Activated B cell treated with CpG ODN at 0.5 μM for 24 hours (primary cell): ENCODE data around the gene GABBR1. TPM values are rescaled to one million over a fixed set of nuclear protein-coding genes. Genes with fewer than 3 reads are reported as not detected.

Experiments used
- ATAC-seq: fragments of 200-7000 bp; cut with Tn5 transposase; one replicate; pipeline ENCODE4 v1.10.0; 2021; ENCODE audit warnings: low read depth, mild to moderate bottlenecking, moderate library complexity
- CTCF ChIA-PET: fragments of 350-600 bp; sonication (Branson Sonifier 250); formaldehyde crosslinking; loops from one replicate; lab custom pipeline; 2021; ENCODE audit warnings: antibody characterized with exemption; lab: Charles Lee
- POLR2A ChIA-PET: fragments of 350-600 bp; sonication (Branson Sonifier 250); formaldehyde crosslinking; loops from one replicate; lab custom pipeline; 2021; ENCODE audit warnings: antibody characterized with exemption; lab: Charles Lee
- DNase-seq: peaks from one replicate; pipeline ENCODE4 v3.0.0; 2022
- H3K27ac Mint-ChIP-seq: one replicate; pipeline ENCODE4 v1.8.0; 2020; ENCODE audit warnings: mixed read lengths
- H3K27me3 Mint-ChIP-seq: one replicate; pipeline ENCODE4 v1.8.0; 2021; ENCODE audit warnings: mixed read lengths
- H3K36me3 Mint-ChIP-seq: one replicate; pipeline ENCODE4 v1.8.0; 2021; ENCODE audit warnings: low read depth, mixed read lengths
- H3K4me1 Mint-ChIP-seq: one replicate; pipeline ENCODE4 v1.8.0; 2021; ENCODE audit warnings: mixed read lengths
- H3K4me3 Mint-ChIP-seq: one replicate; pipeline ENCODE4 v1.8.0; 2020; ENCODE audit warnings: mild to moderate bottlenecking, mixed read lengths
- H3K9me3 Mint-ChIP-seq: one replicate; pipeline ENCODE4 v1.8.0; 2020; ENCODE audit warnings: mixed read lengths
- intact Hi-C: fragments of 100-400 bp; cut with micrococcal nuclease; formaldehyde crosslinking; loops from one replicate; pipeline ENCODE4 v1.15.1; 2024
- total RNA-seq: library from RNA; stranded (reverse); gene quantifications from 2 replicates; pipeline ENCODE4 v1.2.3, GENCODE V29; 2022
- TF ChIP-seq, protein P1 (sequence below): fragments of 200-600 bp; IDR thresholded peaks from one replicate; pipeline ENCODE4 v1.8.0; 2022; ENCODE audit warnings: antibody characterized with exemption, mild to moderate bottlenecking

The GABBR1 gene
- total RNA-seq, 1 donor from 2014 or later, result 117 TPM

GRCh38 chr6:29651413-29652197 lies 18.6 kb upstream of the GABBR1 start:
- TF ChIP-seq, protein P1, sequence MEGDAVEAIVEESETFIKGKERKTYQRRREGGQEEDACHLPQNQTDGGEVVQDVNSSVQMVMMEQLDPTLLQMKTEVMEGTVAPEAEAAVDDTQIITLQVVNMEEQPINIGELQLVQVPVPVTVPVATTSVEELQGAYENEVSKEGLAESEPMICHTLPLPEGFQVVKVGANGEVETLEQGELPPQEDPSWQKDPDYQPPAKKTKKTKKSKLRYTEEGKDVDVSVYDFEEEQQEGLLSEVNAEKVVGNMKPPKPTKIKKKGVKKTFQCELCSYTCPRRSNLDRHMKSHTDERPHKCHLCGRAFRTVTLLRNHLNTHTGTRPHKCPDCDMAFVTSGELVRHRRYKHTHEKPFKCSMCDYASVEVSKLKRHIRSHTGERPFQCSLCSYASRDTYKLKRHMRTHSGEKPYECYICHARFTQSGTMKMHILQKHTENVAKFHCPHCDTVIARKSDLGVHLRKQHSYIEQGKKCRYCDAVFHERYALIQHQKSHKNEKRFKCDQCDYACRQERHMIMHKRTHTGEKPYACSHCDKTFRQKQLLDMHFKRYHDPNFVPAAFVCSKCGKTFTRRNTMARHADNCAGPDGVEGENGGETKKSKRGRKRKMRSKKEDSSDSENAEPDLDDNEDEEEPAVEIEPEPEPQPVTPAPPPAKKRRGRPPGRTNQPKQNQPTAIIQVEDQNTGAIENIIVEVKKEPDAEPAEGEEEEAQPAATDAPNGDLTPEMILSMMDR, result peak; percentile 45
- Mint-ChIP-seq H3K4me3 (no peak overlapping the region), H3K9me3 (no peaks in the 10 kb centered on the region), H3K4me1 (peaks cover 17% of the 10 kb centered on the region), H3K27ac (no peak overlapping the region), H3K27me3 (peaks cover 4% of the 10 kb centered on the region), H3K36me3 (no peaks in the 10 kb centered on the region)
- DNase-seq (no peak), ATAC-seq (no peak)
- ChIA-PET POLR2A (interaction anchor here (0.7 to 3.1 kb wide), 2 partner anchors 24 to 290 kb away, joined by 4 to 18 read pairs; no protein-coding TSS in a partner anchor), CTCF (interaction anchor here (0.6 to 2.6 kb wide), 5 partner anchors 10 to 98 kb away, joined by 3 to 22 read pairs (median 12); no protein-coding TSS in a partner anchor)
- intact Hi-C loops, result loop anchor here (2.0 to 5.0 kb wide), 3 partner anchors 71 to 183 kb away; partner anchors contain the start of gene HLA-F

DNA sequence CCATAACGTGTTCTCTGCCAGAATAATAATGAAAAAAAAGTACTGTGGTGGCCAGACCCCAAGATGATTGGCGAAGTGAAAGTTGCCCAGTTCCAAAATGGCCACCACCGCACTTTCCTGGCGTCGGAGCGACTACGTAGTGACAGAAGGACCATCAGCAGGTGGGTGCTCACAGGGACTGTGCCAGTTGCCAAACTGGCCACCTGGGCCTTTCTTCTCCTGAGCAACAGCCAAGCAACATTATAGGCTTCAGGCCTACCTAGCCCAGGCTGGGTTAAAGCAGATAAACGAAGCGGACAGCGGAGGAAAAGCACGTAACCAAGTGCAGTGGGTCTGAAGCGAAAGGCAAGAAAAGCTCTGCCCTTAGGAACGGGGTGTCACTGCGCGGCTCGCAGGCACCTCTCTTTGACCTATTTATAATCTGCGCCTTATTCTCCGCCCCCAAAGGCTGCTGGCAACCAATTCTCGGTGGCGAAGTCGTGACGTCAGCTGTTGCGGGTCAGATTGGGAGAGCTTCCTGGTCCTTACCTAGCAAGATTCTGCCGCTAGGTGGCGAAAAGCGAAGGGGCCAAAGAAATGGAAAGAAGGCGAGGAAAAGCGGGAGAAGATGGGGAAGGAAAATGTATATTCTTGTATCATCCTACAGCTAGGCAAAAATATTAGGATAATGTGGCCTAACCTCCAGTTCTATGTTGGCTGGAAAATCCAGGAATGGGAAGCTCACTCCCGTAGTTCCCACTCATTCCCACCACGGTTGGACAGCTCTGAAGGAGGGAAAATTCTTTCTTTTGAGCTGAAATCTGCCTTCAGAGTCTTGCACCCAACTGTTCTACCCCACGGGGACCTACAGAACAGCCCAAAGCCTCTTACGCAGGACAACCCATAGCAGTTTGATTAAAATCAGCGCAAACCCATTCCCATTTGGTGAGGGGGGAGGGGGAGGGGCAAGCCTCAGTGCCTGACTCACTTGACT lies 17.0 kb upstream of the GABBR1 start:
- ATAC-seq, result peak; percentile 94
- Mint-ChIP-seq H3K4me1 (peaks cover 17% of the 10 kb centered on the region), H3K27ac (peak overlapping the region; percentile 100), H3K36me3 (no peaks in the 10 kb centered on the region), H3K4me3 (peak overlapping the region; percentile 97), H3K27me3 (no peaks in the 10 kb centered on the region), H3K9me3 (no peaks in the 10 kb centered on the region)
- CTCF ChIA-PET, result interaction anchor here (0.7 to 2.6 kb wide), 18 partner anchors 9 to 411 kb away, joined by 3 to 30 read pairs (median 4); partner anchors contain the start of genes GABBR1 and POLR1H
- intact Hi-C loops, result loop anchor here (1.0 to 10.0 kb wide), 7 partner anchors 16 to 295 kb away; partner anchors contain the start of genes HLA-A and HLA-F
- TF ChIP-seq, protein P1, result peak; percentile 89
- DNase-seq, result peak; percentile 87
- POLR2A ChIA-PET, result interaction anchor here (0.7 to 3.3 kb wide), 20 partner anchors 8 to 1925 kb away, joined by 3 to 47 read pairs (median 5); partner anchors contain the start of genes GABBR1, PPP1R11, TRIM27 and TRIM39

DNA sequence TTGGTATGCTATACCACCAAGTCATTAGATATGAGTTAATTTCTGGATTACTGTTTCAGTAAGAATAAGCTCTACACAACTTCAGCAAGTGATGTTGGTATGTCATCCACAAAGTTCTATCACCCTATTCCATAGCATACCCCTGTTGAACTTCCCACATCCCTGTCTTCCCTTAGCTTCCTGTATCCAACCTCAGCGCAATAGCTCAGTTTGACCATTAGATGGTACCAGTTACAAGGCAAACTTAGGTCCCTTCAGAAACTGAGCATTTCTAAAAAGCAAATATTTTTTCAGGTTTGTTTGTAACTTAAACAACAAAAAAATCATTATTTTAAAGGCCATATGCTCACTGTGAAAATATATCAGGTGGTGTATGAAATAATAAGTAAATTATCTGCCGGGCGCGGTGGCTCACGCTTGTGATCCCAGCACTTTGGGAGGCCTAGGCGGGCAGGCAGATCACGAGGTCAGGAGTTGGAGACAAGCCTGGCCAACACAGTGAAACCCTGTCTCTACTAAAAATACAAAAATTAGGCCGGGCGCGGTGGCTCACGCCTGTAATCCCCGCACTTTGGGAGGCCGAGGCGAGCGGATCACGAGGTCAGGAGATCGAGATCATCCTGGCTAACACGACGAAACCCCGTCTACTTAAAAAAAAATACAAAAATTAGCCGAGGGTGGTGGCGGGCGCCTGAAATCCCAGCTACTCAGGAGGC lies 15.1 kb upstream of the GABBR1 start:
- Mint-ChIP-seq H3K27me3 (no peaks in the 10 kb centered on the region), H3K27ac (no peak overlapping the region), H3K4me3 (no peak overlapping the region), H3K4me1 (peaks cover 17% of the 10 kb centered on the region), H3K9me3 (no peaks in the 10 kb centered on the region), H3K36me3 (no peaks in the 10 kb centered on the region)
- ChIA-PET CTCF (interaction anchor here (1.4 to 1.8 kb wide), 2 partner anchors 14 to 483 kb away, joined by 3 to 5 read pairs; no protein-coding TSS in a partner anchor), POLR2A (interaction anchor here (1.0 to 3.3 kb wide), 3 partner anchors 15 to 74 kb away, joined by 8 to 47 read pairs (median 18); partner anchors contain the start of gene GABBR1)
- TF ChIP-seq, protein P1, result no peak
- DNase-seq (no peak), ATAC-seq (no peak)
- intact Hi-C loops, result loop anchor here (10.0 kb wide), 1 partner anchor 297 kb away; the partner anchor contains the start of gene HLA-A

- no peaks in the 10 kb centered on the region for H3K27me3 Mint-ChIP-seq
- H3K9me3 Mint-ChIP-seq, result no peaks in the 10 kb centered on the region
- POLR2A ChIA-PET, result interaction anchor here (1.3 to 1.4 kb wide), 3 partner anchors 9 to 12 kb away, joined by 4 to 7 read pairs (median 4); partner anchors contain the start of gene GABBR1
- CTCF ChIA-PET, result interaction anchor here (0.7 to 3.3 kb wide), 3 partner anchors 9 to 97 kb away, joined by 3 to 22 read pairs (median 20); no protein-coding TSS in a partner anchor
- TF ChIP-seq, protein P1, result no peak
- peak overlapping the region; percentile 16 for H3K4me3 Mint-ChIP-seq
- peaks cover 13% of the 10 kb centered on the region for H3K4me1 Mint-ChIP-seq
- DNase-seq (no peak), ATAC-seq (peak; percentile 31)
- intact Hi-C loops, result loop anchor here (10.0 kb wide), 1 partner anchor 303 kb away; the partner anchor contains the start of gene HLA-A
- peak overlapping the region; percentile 80 for H3K27ac Mint-ChIP-seq
- no peaks in the 10 kb centered on the region for H3K36me3 Mint-ChIP-seq
Observed at GRCh38 chr6:29641430-29642148, 8.6 kb upstream of the GABBR1 start.
